K562 (cell line): ENCODE data around the gene MED17. TPM values are rescaled to one million over a fixed set of nuclear protein-coding genes. Genes with fewer than 3 reads are reported as not detected.

ENCODE experiments used
- ATAC-seq: fragments of 200-7000 bp; cut with Tn5 transposase; 3 replicates; pipeline ENCODE4 v1.9.1; 2020; ENCODE audit warnings: moderate library complexity
- BruUV-seq: library from RNA; stranded (reverse); fragments of 400-500 nt; replicated peaks from 2 replicates; lab custom pipeline; 2021; lab: Mats Ljungman, UMichigan
- CTCF ChIA-PET: fragments of 300-600 bp; formaldehyde crosslinking; extraction: SDS; loops from one replicate; lab custom pipeline; 2021; ENCODE audit warnings: low intra/inter-chr PET ratio; lab: Yijun Ruan, JAX
- POLR2A ChIA-PET: fragments of 300-600, 350-650 bp; sonication (Branson Sonifier 250); formaldehyde crosslinking; extraction: SDS; loops from one replicate; lab custom pipeline; 2021; ENCODE audit warnings: antibody characterized with exemption, inconsistent platforms; lab: Yijun Ruan, JAX
- DNase-seq, 4 experiments: peaks; one replicate each; pipeline versions ENCODE4 v3.0.0 to v3.0.0-alpha.2; 2011 to 2018; ENCODE audit warnings: low spot score in 3 of 4, mixed read lengths in 3 of 4; ENCODE audit errors: extremely low read depth in 1 of 4
- FAIRE-seq: peaks from 2 replicates; lab custom pipeline; 2011; peaks lifted over from hg19 to GRCh38; lab: Jason Lieb, UNC
- H2AFZ ChIP-seq: 2 replicates; pipeline ENCODE4 v1.6.0; 2011; ENCODE audit warnings: low read depth, low read length, control low read depth, inconsistent platforms
- H3K27ac ChIP-seq: fragments of 200-600 bp; 3 replicates; pipeline ENCODE4 v1.8.0; 2011; ENCODE audit warnings: low read depth, mild to moderate bottlenecking, control low read depth, inconsistent platforms, low read length, moderate library complexity, mixed read lengths; ENCODE audit errors: extremely low read depth
- H3K27me3 ChIP-seq, 2 experiments: fragments of 300-600 bp in 1 of 2; 2 replicates in 1 of 2; 3 replicates in 1 of 2; pipeline versions ENCODE4 v1.6.0 to v1.8.0; 2011; ENCODE audit warnings: inconsistent platforms in 2 of 2, low read length in 2 of 2, mild to moderate bottlenecking in 1 of 2, mixed read lengths in 1 of 2, moderate library complexity in 1 of 2; ENCODE audit not compliant: control insufficient read depth in 2 of 2, insufficient read depth in 2 of 2
- H3K36me3 ChIP-seq: fragments of 300-600 bp; 3 replicates; pipeline ENCODE4 v1.8.0; 2011; ENCODE audit warnings: mild to moderate bottlenecking, low read length, inconsistent platforms; ENCODE audit not compliant: control insufficient read depth, insufficient read depth
- H3K4me1 ChIP-seq, 2 experiments: fragments of 200-600 bp in 1 of 2; replicated peaks in 1 of 2; 2 replicates in 1 of 2; 3 replicates in 1 of 2; pipeline versions ENCODE4 v1.5.1 to v1.8.0; 2011; ENCODE audit warnings: inconsistent platforms in 2 of 2, low read length in 2 of 2, mild to moderate bottlenecking in 1 of 2, mixed read lengths in 1 of 2, moderate library complexity in 1 of 2; ENCODE audit not compliant: control insufficient read depth in 2 of 2, insufficient read depth in 2 of 2
- H3K4me2 ChIP-seq: 2 replicates; pipeline ENCODE4 v1.6.1; 2011; ENCODE audit warnings: low read length, control low read depth, inconsistent platforms, mixed read lengths; ENCODE audit not compliant: insufficient read depth
- H3K4me3 ChIP-seq: fragments of 200-600 bp; sonication (generic), shearing (Covaris generic); 2 replicates; pipeline ENCODE4 v1.5.1; 2016; ENCODE audit warnings: control low read depth, inconsistent platforms
- H3K79me2 ChIP-seq: fragments of 200-600 bp; 3 replicates; pipeline ENCODE4 v1.8.0; 2011; ENCODE audit warnings: low read length, inconsistent platforms; ENCODE audit not compliant: control insufficient read depth, insufficient read depth
- H3K9ac ChIP-seq, 2 experiments: 2 replicates each; pipeline versions ENCODE4 v1.6.0 to v1.6.1; 2011; ENCODE audit warnings: low read depth in 2 of 2, low read length in 2 of 2, control low read depth in 1 of 2, inconsistent platforms in 1 of 2, mild to moderate bottlenecking in 1 of 2, mixed read lengths in 1 of 2; ENCODE audit not compliant: insufficient read depth in 1 of 2
- H3K9me1 ChIP-seq: one replicate; pipeline ENCODE4 v1.6.0; 2011; ENCODE audit warnings: inconsistent platforms, mild to moderate bottlenecking, low read length, moderate library complexity; ENCODE audit not compliant: control insufficient read depth, insufficient read depth
- H3K9me3 ChIP-seq: replicated peaks from 2 replicates; pipeline ENCODE4 v1.5.1; 2011; ENCODE audit warnings: low read depth, low read length, inconsistent platforms; ENCODE audit not compliant: control insufficient read depth, insufficient read depth
- H4K20me1 ChIP-seq: replicated peaks from 2 replicates; pipeline ENCODE4 v1.6.1; 2011; ENCODE audit warnings: low read length, inconsistent platforms, mixed read lengths; ENCODE audit not compliant: control insufficient read depth, insufficient read depth
- RBBP5 ChIP-seq: fragments of 200-600 bp; sonication (generic); IDR thresholded peaks from 2 replicates; pipeline ENCODE4 v1.6.1; 2012; ENCODE audit warnings: borderline replicate concordance, mild to moderate bottlenecking, low read length, control low read depth, inconsistent platforms; ENCODE audit not compliant: insufficient read depth, poor library complexity, severe bottlenecking
- ZNF12 ChIP-seq: sonication (generic); formaldehyde crosslinking; IDR thresholded peaks from 2 replicates; pipeline ENCODE4 v1.4.0; 2020; ENCODE audit warnings: mild to moderate bottlenecking, missing genetic modification reagents
- WGBS: fragments of 100-300 bp; shearing (Covaris generic); methylation state at CpG from one replicate; pipeline ENCODE4 v1.1.6; 2016; ENCODE audit warnings: low coverage, mixed read lengths; ENCODE audit not compliant: insufficient coverage; ENCODE audit errors: missing lambda C conversion rate; 5-methylcytosine and 5-hydroxymethylcytosine counted together
- in situ Hi-C: fragments of 300-500 bp; cut with MboI; formaldehyde crosslinking; loops from 4 replicates; pipeline ENCODE4 v1.15.0; 2018; ENCODE audit warnings: inconsistent platforms, mixed read lengths
- intact Hi-C: fragments of 100-400 bp; cut with micrococcal nuclease; formaldehyde crosslinking; loops from 2 replicates; pipeline ENCODE4 v1.14.2; 2022
- polyA plus RNA-seq, 8 experiments: library from polyadenylated mRNA; depleted of rRNA in 4 of 8; stranded (reverse) in 5 of 8; unstranded in 3 of 8; fragments of >200 nt; fragmentation: Nextera tagmentation in 2 of 8; fragmentation: Illumina TruSeq in 1 of 8; extraction: Ambion mirVana in 2 of 8; extraction: Trizol in 1 of 8; gene quantifications; 2 replicates each; pipeline versions ENCODE4 v1.2.1 to v1.2.3, GENCODE V29; 2011 to 2014; ENCODE audit warnings: inconsistent platforms in 1 of 8, missing spikeins in 1 of 8
- total RNA-seq, 7 experiments: library from RNA; depleted of rRNA in 6 of 7; stranded (reverse); fragments of >200 nt in 6 of 7; fragmentation: Illumina TruSeq in 2 of 7; extraction: Trizol in 2 of 7; gene quantifications; 2 replicates each; pipeline versions ENCODE4 v1.2.1 to v1.2.3, GENCODE V29; 2011 to 2021; ENCODE audit warnings: low replicate concordance in 1 of 7
- TF ChIP-seq, protein P1 (sequence below): fragments of 250-450 bp; sonication (Bioruptor Pico); IDR thresholded peaks from 2 replicates; pipeline ENCODE4 v1.8.0; 2021; ENCODE audit warnings: borderline replicate concordance, mild to moderate bottlenecking, moderate library complexity; ENCODE audit not compliant: poor library complexity, severe bottlenecking
- TF ChIP-seq, protein P2 (sequence below): fragments of 250-450 bp; sonication (Bioruptor Pico); IDR thresholded peaks from 2 replicates; pipeline ENCODE4 v1.8.0; 2021; ENCODE audit warnings: moderate library complexity, mild to moderate bottlenecking, inconsistent platforms

MED17 gene
- total and polyA plus RNA-seq, 9 of the 15 experiments (the other 6 are each of a cell fraction or from before 2014, with no cell fraction given), result 6.7 to 34.7 (median 26.8) TPM

DNA sequence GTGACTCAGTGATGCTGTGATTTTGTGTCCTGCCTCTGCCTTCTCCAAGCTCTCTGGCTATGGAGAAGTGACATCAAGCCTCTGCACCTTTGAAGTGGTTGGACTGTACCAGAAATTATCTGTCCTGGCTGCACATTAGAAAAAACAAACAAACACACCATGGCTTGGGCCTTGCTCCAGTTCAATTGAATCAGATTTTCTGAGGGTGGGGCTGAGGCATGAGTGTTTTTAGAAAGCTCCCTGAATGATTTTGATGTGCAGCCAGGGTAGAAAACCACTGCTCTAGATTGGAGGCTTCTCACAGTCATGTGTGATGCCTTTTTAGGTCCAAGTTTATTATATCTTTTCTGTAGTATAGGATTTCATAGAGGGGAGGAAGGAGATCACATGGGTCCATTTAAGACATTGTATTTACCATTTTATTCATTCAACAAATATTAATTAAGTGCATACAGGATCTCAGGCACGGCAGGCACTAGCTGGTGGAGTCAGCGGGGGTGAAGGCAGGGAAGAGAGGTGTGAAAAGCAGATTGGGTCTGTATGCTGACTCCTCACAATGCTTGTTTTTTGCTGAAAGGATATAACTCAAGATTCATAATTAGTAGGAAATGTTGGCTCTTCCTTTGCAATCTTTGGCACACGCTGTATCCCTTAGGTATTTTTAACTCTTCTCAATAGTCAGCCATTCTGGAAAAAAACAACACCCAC is 73.5 kb downstream of the MED17 start:
- Histone ChIP-seq H3K79me2 (no peaks in the 10 kb centered on the region), H3K4me3 (no peak overlapping the region), H2AFZ (no peak overlapping the region), H4K20me1 (no peaks in the 10 kb centered on the region), H3K9me3 (no peaks in the 10 kb centered on the region), H3K4me2 (no peak overlapping the region), H3K36me3 (no peaks in the 10 kb centered on the region), H3K9me1 (no peaks in the 10 kb centered on the region), H3K27me3 (peaks cover 0 to 2% of the 10 kb centered on the region in 2 experiments; a peak in 1 of 5 replicates), H3K27ac (no peak overlapping the region), H3K4me1 (peaks cover 0 to 5% of the 10 kb centered on the region in 2 experiments; a peak in 2 of 5 replicates), H3K9ac (no peak overlapping the region)
- no TSS peak for BruUV-seq
- intact Hi-C loops, result no loop called here
- TF ChIP-seq RBBP5 (no peak), ZNF12 (CRISPR knock-in tag) (no peak)
- TF ChIP-seq, protein P1, sequence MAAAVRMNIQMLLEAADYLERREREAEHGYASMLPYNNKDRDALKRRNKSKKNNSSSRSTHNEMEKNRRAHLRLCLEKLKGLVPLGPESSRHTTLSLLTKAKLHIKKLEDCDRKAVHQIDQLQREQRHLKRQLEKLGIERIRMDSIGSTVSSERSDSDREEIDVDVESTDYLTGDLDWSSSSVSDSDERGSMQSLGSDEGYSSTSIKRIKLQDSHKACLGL (CRISPR knock-in tag), result no peak
- TF ChIP-seq, protein P2, sequence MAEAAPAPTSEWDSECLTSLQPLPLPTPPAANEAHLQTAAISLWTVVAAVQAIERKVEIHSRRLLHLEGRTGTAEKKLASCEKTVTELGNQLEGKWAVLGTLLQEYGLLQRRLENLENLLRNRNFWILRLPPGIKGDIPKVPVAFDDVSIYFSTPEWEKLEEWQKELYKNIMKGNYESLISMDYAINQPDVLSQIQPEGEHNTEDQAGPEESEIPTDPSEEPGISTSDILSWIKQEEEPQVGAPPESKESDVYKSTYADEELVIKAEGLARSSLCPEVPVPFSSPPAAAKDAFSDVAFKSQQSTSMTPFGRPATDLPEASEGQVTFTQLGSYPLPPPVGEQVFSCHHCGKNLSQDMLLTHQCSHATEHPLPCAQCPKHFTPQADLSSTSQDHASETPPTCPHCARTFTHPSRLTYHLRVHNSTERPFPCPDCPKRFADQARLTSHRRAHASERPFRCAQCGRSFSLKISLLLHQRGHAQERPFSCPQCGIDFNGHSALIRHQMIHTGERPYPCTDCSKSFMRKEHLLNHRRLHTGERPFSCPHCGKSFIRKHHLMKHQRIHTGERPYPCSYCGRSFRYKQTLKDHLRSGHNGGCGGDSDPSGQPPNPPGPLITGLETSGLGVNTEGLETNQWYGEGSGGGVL, result no peak
- no peak for FAIRE-seq
- ChIA-PET POLR2A (no interaction called here), CTCF (interaction anchor here (0.6 kb wide), 1 partner anchor 441 kb away, joined by 4 read pairs; no protein-coding TSS in a partner anchor)
- 3% methylated on average over 3 of the region's 3 CpGs for WGBS
- in situ Hi-C loops, result no loop called here
- DNase-seq, result no peak
- no peak for ATAC-seq
